ENCODE data around the gene ANKRD52.
"Not testable (repeated sequence)": the region's sequence is repeated elsewhere in the genome, so short reads cannot be mapped to it uniquely, and the experiment has no call there.

The ANKRD52 gene

DNA sequence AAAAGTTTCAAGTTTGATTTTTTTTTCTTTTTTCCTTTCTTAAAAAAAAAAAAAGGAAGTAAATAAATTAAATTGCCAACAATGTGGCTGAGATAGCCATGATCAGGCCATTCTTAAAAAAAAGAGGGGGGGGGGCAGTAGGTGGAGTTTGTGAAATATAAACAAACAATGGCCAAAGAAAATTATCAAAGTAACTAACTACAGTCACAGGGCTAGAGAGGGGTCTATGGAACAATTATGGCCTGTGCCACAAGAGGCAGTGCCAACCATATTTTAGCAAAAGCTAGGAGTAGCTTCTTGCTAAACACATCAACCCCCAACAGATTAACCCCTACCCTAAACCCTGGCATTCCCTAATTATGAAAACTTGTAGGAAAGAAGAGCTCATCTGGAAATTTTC, 52.7 kb downstream of the ANKRD52 start:
- DNase-seq = no peak

DNA sequence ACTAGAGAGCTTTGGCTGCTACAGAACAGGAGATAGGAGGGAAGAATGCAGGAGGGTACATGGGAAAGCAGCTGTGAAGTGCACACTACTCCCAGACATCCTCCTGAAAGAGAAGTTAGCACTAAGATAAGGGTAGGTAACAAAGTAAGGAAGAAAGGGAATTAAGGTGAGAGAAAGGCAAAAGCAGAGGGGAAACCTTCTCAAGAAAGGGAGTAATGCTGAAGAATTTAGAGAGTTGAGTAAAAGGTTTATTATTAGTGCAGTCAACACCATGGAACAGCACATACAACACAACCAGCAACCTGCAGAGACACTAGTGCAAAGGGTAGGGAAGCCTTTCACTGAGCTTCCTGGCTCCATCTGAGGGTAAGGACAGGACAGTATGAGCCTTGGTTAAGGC, 53.9 kb downstream of the ANKRD52 start:
- no peak for DNase-seq

GRCh38 chr12:56202838-56203237, 55.3 kb downstream of the ANKRD52 start:
- DNase-seq = no peak

DNA sequence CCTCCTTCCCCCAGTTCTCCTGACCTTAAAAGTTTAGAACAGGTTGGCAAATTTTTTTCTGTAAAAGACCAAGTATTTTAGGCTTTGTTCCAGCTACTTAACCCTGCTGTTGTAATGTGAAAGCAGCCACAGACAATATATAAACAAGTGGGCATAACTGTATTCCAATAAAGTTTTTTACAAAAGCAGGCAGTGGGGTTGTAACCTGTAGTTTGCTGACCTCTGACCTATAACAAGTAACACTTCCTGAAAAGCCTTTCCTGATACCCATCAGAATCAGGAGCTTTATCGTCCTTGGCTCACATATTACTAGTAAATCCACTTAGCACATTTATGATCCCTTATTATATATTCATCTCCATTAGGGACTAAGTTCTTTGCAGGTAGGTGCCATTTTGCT, 55.8 kb downstream of the ANKRD52 start:
- DNase-seq = no peak

DNA sequence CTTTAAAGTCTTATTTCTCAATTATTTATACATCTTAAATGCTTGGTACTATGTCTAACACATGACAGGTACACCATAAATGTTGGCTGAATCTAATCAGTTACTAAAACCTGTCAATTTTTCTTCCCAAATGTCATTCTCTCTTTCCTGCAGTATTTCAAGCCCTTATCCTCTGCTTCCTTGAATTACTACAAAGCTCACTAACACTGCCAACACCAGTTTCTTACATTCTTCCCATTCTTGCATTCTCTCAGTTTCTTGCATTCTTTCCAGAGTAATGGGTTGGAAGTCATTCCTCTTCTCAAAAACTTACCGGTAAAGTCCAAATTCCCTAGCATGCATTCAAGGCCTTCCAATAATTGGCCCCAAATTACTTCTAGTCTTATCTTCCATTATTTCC, 59.3 kb downstream of the ANKRD52 start:
- DNase-seq = no peak

DNA sequence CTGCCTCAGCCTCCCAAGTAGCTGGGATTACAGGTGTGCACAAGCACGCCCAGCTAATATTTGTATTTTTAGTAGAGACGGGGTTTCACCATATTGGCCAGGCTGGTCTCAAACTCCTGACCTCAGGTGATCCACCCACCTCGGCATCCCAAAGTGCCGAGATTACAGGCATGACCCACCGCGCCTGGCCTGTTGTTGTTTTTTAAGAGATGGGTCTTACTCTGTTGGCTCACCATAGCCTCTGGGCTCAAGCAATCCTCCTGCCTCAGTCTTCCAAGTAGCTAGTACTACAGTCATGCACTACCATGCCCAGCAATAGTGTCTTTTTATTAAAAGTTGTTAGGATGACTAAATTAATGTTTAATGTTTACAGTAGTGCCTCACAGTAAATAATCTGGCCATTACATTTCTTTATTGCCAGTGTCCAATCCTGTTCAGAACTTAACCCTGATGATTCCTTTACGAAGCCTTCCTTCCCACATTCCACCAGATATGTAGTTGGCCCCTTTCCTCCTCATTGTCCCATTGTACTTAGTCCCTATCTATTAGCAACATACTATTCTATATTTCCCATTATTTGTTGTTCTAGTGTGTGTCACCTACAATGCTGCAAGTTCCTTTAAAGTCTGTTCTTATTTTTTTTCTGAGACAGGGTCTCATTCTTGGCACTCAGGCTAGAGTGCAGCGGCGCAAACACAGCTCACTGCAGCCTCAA, 60.1 kb downstream of the ANKRD52 start:
- no peak for DNase-seq

- DNase-seq = not testable (repeated sequence)
Observed at GRCh38 chr12:56196818-56197550, 61.2 kb downstream of the ANKRD52 start.

GRCh38 chr12:56193025-56193578, 65.1 kb downstream of the ANKRD52 start:
- peak; percentile 60 for DNase-seq

DNA sequence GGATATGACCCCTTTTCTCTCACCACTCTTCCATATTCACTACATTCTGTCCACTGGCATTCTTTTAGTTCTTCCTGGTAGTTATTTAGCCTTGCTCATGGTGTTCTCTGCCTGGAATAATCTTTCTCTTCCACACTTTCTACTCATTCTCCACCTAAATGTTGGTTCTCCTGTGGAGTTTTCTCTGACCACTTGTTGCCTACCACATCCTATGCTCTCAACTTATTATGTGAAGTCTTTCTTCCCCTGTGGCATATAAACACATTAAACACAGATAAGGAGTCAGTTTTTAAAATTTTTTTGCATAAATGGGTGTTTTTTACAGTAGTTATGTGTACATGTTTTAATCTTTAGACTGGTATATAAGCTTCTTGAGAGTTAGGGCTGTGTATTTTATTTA, 65.6 kb downstream of the ANKRD52 start:
- DNase-seq = no peak

GRCh38 chr12:56190695-56191155, 67.5 kb downstream of the ANKRD52 start:
- DNase-seq = no peak

GRCh38 chr12:56189918-56190694, 68.1 kb downstream of the ANKRD52 start:
- DNase-seq = peak; percentile 84

- DNase-seq = peak; percentile 84
Observed at GRCh38 chr12:56189099-56189917, 68.9 kb downstream of the ANKRD52 start, which contains the start of gene SMARCC2. Gene SMARCC2, minus strand, starts transcription at chr12:56189483. Its CDS starts 22 bp downstream, at chr12:56189461.

GRCh38 chr12:56188778-56189098, 69.4 kb downstream of the ANKRD52 start:
- no peak for DNase-seq

GRCh38 chr12:56188131-56188777, 69.9 kb downstream of the ANKRD52 start:
- no peak for DNase-seq
